Measurements from ENCODE around the gene MPPED1. TPM values are rescaled to one million over a fixed set of nuclear protein-coding genes. Genes with fewer than 3 reads are reported as not detected.

The MPPED1 gene, protein sequence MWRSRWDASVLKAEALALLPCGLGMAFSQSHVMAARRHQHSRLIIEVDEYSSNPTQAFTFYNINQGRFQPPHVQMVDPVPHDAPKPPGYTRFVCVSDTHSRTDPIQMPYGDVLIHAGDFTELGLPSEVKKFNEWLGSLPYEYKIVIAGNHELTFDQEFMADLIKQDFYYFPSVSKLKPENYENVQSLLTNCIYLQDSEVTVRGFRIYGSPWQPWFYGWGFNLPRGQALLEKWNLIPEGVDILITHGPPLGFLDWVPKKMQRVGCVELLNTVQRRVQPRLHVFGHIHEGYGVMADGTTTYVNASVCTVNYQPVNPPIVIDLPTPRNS
- total RNA-seq, result not detected

- H3K4me3 Mint-ChIP-seq, result no peak within 1 kb of the TSS
- no peak for ATAC-seq
Observed at GRCh38 chr22:43411869-43412807, at the start of gene MPPED1. Gene MPPED1, plus strand, starts transcription at chr22:43412014. Its CDS starts 12,972 bp downstream, at chr22:43424986.

GRCh38 chr22:43363315-43364168 lies 48.3 kb upstream of the MPPED1 start:
- Mint-ChIP-seq H3K4me1 (ENCODE audit: low read depth in 2 of 2) (no peaks in the 10 kb centered on the region), H3K4me3 (no peak overlapping the region), H3K27me3 (peaks cover 27 to 30% of the 10 kb centered on the region in 2 donors), H3K9me3 (no peaks in the 10 kb centered on the region), H3K36me3 (no peaks in the 10 kb centered on the region), H3K27ac (no peak overlapping the region)
- DNase-seq (ENCODE audit: low spot score) (peak; percentile 23), ATAC-seq (no peak)

More at GRCh38 chr22:43411869-43412807, at the start of gene MPPED1:
- no peaks in the 10 kb centered on the region for H3K4me1 Mint-ChIP-seq (ENCODE audit: low read depth in 2 of 2)
- no peak within 1 kb of the TSS for H3K27ac Mint-ChIP-seq
- DNase-seq (ENCODE audit: low spot score), result no peak
- peaks cover 50 to 64% of the 10 kb centered on the region in 2 donors for H3K27me3 Mint-ChIP-seq
- H3K36me3 Mint-ChIP-seq, result no peaks in the 10 kb centered on the region
- no peaks in the 10 kb centered on the region for H3K9me3 Mint-ChIP-seq

DNA sequence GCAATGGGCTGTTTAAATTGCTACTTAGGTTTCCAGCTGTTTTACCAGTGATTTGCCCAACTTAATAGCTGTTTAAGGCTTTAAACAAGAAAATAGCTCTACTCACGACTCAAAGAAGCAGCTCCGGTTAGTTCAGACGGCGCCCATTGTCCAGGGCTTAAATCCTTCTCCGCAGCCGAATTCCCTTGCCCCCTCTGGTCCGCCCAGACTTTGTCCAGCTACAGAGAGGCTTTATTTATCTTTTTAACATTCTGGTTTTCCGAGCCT lies 47.7 kb upstream of the MPPED1 start:
- ATAC-seq (no peak), DNase-seq (ENCODE audit: low spot score) (peak; percentile 40)
- no peak overlapping the region for H3K27ac Mint-ChIP-seq
- H3K4me3 Mint-ChIP-seq, result no peak overlapping the region
- H3K4me1 Mint-ChIP-seq (ENCODE audit: low read depth in 2 of 2), result no peaks in the 10 kb centered on the region
- peaks cover 30 to 33% of the 10 kb centered on the region in 2 donors for H3K27me3 Mint-ChIP-seq
- H3K36me3 Mint-ChIP-seq, result no peaks in the 10 kb centered on the region
- H3K9me3 Mint-ChIP-seq, result no peaks in the 10 kb centered on the region

GRCh38 chr22:43365715-43366440 lies 45.9 kb upstream of the MPPED1 start:
- Mint-ChIP-seq H3K36me3 (no peaks in the 10 kb centered on the region), H3K4me1 (ENCODE audit: low read depth in 2 of 2) (no peaks in the 10 kb centered on the region), H3K27ac (no peak overlapping the region), H3K27me3 (peaks cover 31 to 40% of the 10 kb centered on the region in 2 donors), H3K9me3 (no peaks in the 10 kb centered on the region), H3K4me3 (no peak overlapping the region)
- ATAC-seq (no peak), DNase-seq (ENCODE audit: low spot score) (peak; percentile 22)

DNA sequence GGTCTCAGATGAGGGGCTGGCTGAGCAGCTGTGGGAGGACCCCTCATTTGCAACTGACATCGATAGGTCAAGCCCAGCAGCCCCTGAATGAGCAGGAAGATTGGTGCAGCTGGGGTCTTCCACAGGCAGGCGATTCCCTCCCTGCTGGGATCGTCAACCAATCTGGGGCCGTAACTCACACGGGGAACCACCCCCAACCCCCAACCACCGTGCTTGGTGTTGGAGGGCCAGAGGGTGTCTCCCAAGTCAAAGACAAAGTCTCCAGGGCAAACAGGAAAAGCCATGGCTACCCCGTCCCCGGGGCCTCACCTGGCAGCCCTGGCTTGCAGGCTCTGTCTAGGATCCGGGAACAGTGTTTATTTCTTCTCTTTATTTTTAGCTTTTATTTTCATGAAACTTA lies 41.8 kb upstream of the MPPED1 start:
- Mint-ChIP-seq H3K4me1 (ENCODE audit: low read depth in 2 of 2) (no peaks in the 10 kb centered on the region), H3K27ac (no peak overlapping the region), H3K36me3 (peaks cover 6% of the 10 kb centered on the region), H3K27me3 (peaks cover 46 to 54% of the 10 kb centered on the region in 2 donors), H3K4me3 (no peak overlapping the region), H3K9me3 (peaks cover 4% of the 10 kb centered on the region)
- no peak for DNase-seq (ENCODE audit: low spot score)
- ATAC-seq, result no peak

DNA sequence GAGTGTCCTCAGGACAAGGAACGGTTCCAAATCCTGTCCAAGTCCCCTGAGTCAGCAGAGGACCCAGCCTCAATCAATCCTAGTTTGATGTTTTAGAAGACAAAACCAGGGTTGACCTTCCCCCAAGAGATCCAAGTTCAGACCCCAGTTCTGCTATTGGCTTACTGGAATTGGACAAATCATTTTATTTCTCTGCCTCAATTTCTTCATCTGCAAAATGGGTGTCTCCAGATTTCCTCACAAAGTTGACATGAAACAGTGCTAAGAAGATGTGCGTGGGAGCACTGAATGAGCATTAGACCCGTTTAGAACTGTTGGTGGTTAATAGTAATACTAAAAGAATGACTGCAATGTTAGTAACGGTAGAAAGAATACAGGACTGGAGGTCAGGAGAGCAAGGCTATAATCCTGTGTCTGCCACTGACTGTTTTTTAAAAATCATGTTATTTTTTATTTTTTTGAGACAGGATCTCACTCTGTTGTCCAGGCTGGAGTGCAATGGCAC lies 35.8 kb upstream of the MPPED1 start:
- ATAC-seq (no peak), DNase-seq (ENCODE audit: low spot score) (no peak)
- Mint-ChIP-seq H3K4me3 (no peak overlapping the region), H3K36me3 (peaks cover 12% of the 10 kb centered on the region), H3K27me3 (peaks cover 59 to 78% of the 10 kb centered on the region in 2 donors), H3K4me1 (ENCODE audit: low read depth in 2 of 2) (peaks cover 22 to 26% of the 10 kb centered on the region in 2 donors), H3K9me3 (peaks cover 4% of the 10 kb centered on the region), H3K27ac (peak overlapping the region in 1 of 2 donors; percentile 7)

- peak; percentile 87 to 94 for ATAC-seq
- H3K27me3 Mint-ChIP-seq, result peaks cover 57 to 76% of the 10 kb centered on the region in 2 donors
- DNase-seq (ENCODE audit: low spot score), result peak; percentile 68
- peaks cover 4% of the 10 kb centered on the region for H3K9me3 Mint-ChIP-seq
- H3K4me1 Mint-ChIP-seq (ENCODE audit: low read depth in 2 of 2), result peaks cover 22 to 32% of the 10 kb centered on the region in 2 donors
- H3K27ac Mint-ChIP-seq, result peak overlapping the region in 1 of 2 donors; percentile 7
- H3K4me3 Mint-ChIP-seq, result peak overlapping the region; percentile 1
- H3K36me3 Mint-ChIP-seq, result peaks cover 12% of the 10 kb centered on the region
Observed at GRCh38 chr22:43376765-43377547, 34.9 kb upstream of the MPPED1 start.

GRCh38 chr22:43377548-43377895 lies 34.3 kb upstream of the MPPED1 start:
- Mint-ChIP-seq H3K36me3 (peaks cover 12% of the 10 kb centered on the region), H3K27me3 (peaks cover 60 to 80% of the 10 kb centered on the region in 2 donors), H3K9me3 (peaks cover 4% of the 10 kb centered on the region), H3K27ac (peak overlapping the region in 1 of 2 donors; percentile 34), H3K4me1 (ENCODE audit: low read depth in 2 of 2) (peaks cover 22 to 32% of the 10 kb centered on the region in 2 donors), H3K4me3 (peak overlapping the region; percentile 61)
- DNase-seq (ENCODE audit: low spot score) (no peak), ATAC-seq (no peak)

DNA sequence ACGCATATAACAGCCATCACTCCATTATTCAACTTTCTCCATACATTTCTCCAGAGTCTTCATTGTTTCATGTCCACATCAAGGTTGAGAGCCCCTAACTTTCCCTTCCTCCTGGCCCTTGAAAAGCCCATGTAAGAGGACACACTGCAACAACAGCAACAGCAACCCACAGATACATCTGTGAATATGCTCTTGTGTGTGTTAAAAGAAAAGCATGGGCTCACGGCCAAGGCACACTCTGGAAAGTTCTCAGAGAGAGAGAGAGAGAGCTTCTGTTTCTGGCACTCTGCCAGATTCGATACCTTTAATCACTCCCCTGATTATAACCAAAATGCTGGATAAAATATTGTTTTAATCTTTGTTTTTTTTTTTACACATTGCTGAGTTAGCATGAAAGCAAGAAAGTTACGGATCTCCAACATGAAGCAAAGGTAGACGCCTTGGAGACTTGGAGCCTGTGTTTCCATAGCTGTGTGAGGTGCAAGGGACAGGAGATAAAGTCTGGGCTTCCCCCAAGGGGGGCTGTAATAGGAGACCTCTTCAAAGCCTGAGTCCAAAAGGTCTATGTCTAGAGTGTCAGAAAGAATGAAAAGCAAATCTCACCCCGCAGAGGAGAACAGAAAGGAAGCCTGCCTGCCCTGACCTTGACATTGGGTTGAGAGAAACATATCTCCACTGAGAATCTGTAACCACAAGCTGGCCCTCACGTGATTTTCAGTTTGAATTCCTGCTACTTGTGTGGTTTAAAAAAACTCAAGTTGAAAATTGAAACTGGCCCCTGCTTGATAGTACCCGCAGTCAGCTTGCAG lies 33.7 kb upstream of the MPPED1 start:
- Mint-ChIP-seq H3K4me3 (peak overlapping the region; percentile 61), H3K27ac (peak overlapping the region in 1 of 2 donors; percentile 34), H3K9me3 (peaks cover 4% of the 10 kb centered on the region), H3K27me3 (peaks cover 62 to 81% of the 10 kb centered on the region in 2 donors), H3K36me3 (peaks cover 12% of the 10 kb centered on the region), H3K4me1 (ENCODE audit: low read depth in 2 of 2) (peaks cover 22 to 32% of the 10 kb centered on the region in 2 donors)
- peak; percentile 48 to 57 for ATAC-seq
- no peak for DNase-seq (ENCODE audit: low spot score)

- ATAC-seq (peak in 1 of 2 donors; percentile 25), DNase-seq (ENCODE audit: low spot score) (peak; percentile 23)
- Mint-ChIP-seq H3K36me3 (peaks cover 2% of the 10 kb centered on the region), H3K4me3 (no peak overlapping the region), H3K27ac (no peak overlapping the region), H3K4me1 (ENCODE audit: low read depth in 2 of 2) (peaks cover 24 to 28% of the 10 kb centered on the region in 2 donors), H3K27me3 (peaks cover 64 to 80% of the 10 kb centered on the region in 2 donors), H3K9me3 (no peaks in the 10 kb centered on the region)
Observed at GRCh38 chr22:43381693-43382092, 30.1 kb upstream of the MPPED1 start.

GRCh38 chr22:43384863-43385262 lies 27.0 kb upstream of the MPPED1 start:
- Mint-ChIP-seq H3K27ac (no peak overlapping the region), H3K27me3 (peaks cover 50 to 54% of the 10 kb centered on the region in 2 donors), H3K9me3 (no peaks in the 10 kb centered on the region), H3K4me3 (no peak overlapping the region), H3K4me1 (ENCODE audit: low read depth in 2 of 2) (peaks cover 6 to 8% of the 10 kb centered on the region in 2 donors), H3K36me3 (no peaks in the 10 kb centered on the region)
- DNase-seq (ENCODE audit: low spot score) (peak; percentile 32), ATAC-seq (no peak)

Data from natural killer cell treated with Interleukin-12 subunit alpha and Interleukin-12 subunit beta and Interleukin-15 and Interleukin-18, amount 100 ng/mL, for 72 hours (primary cell).